IMR-90 (cell line): ENCODE results near the gene S100A16.

Experiments used
- CHD1 ChIP-seq: IDR thresholded peaks from 2 replicates; pipeline ENCODE4 v1.6.1; 2012; ENCODE audit warnings: low read depth, low read length, improper control_type of control experiment
- CTCF ChIP-seq: conservative IDR thresholded peaks from 2 replicates; pipeline ENCODE4 v1.5.1; 2012; ENCODE audit warnings: mild to moderate bottlenecking, low read depth, low read length, improper control_type of control experiment
- POLR2A ChIP-seq: IDR thresholded peaks from 2 replicates; pipeline ENCODE4 v1.6.1; 2012; ENCODE audit warnings: mild to moderate bottlenecking, low read depth, low read length
- USF2 ChIP-seq: fragments of 150-350 bp; IDR thresholded peaks from 2 replicates; pipeline ENCODE4 v1.6.1; 2017; ENCODE audit warnings: mild to moderate bottlenecking, antibody characterized with exemption, low read length, low read depth

- TF ChIP-seq CTCF (no peak), POLR2A (no peak), CHD1 (no peak), USF2 (no peak)
Observed at GRCh38 chr1:153616917-153617311, 4.0 kb upstream of the S100A16 start.
